HEK293T (cell line): ENCODE data around the gene KRTAP5-2.

Source experiments
- CTCF ChIA-PET: fragments of 350-600 bp; formaldehyde crosslinking; extraction: SDS; loops from one replicate; lab custom pipeline; 2021; ENCODE audit warnings: antibody characterized with exemption, inconsistent platforms; lab: Yijun Ruan, JAX
- POLR2A ChIA-PET: fragments of 350-600 bp; formaldehyde crosslinking; extraction: SDS; loops from one replicate; lab custom pipeline; 2020; ENCODE audit warnings: antibody characterized with exemption, inconsistent platforms; lab: Yijun Ruan, JAX
- DNase-seq: peaks from one replicate; pipeline ENCODE4 v3.0.0; 2012; ENCODE audit warnings: mixed read lengths; ENCODE audit errors: extremely low spot score
- ARNT ChIP-seq: fragments of 450-650 bp; IDR thresholded peaks from 2 replicates; pipeline ENCODE4 v1.6.1; 2017; ENCODE audit warnings: mild to moderate bottlenecking
- BHLHE40 ChIP-seq: fragments of 450-650 bp; IDR thresholded peaks from 2 replicates; pipeline ENCODE4 v1.6.1; 2016; ENCODE audit warnings: mild to moderate bottlenecking, moderate library complexity, borderline replicate concordance
- CTBP1 ChIP-seq: fragments of 450-650 bp; IDR thresholded peaks from 2 replicates; pipeline ENCODE4 v1.6.1; 2016; ENCODE audit warnings: borderline replicate concordance
- ELF4 ChIP-seq: fragments of 450-650 bp; IDR thresholded peaks from 2 replicates; pipeline ENCODE4 v1.6.1; 2017; ENCODE audit warnings: antibody characterized with exemption
- FOXA1 ChIP-seq: fragments of 450-650 bp; IDR thresholded peaks from 2 replicates; pipeline ENCODE4 v1.6.1; 2016; ENCODE audit warnings: mild to moderate bottlenecking
- FOXK2 ChIP-seq: fragments of 450-650 bp; IDR thresholded peaks from 2 replicates; pipeline ENCODE4 v1.6.1; 2016; ENCODE audit warnings: mild to moderate bottlenecking
- FOXM1 ChIP-seq: fragments of 450-650 bp; IDR thresholded peaks from 2 replicates; pipeline ENCODE4 v1.6.1; 2017; ENCODE audit warnings: mild to moderate bottlenecking, borderline replicate concordance
- HDGF ChIP-seq: fragments of 450-650 bp; IDR thresholded peaks from 2 replicates; pipeline ENCODE4 v1.6.1; 2017; ENCODE audit warnings: antibody characterized with exemption, borderline replicate concordance
- L3MBTL2 ChIP-seq: fragments of 450-650 bp; conservative IDR thresholded peaks from 2 replicates; pipeline ENCODE4 v1.6.1; 2016; ENCODE audit warnings: mild to moderate bottlenecking
- LEF1 ChIP-seq: fragments of 450-650 bp; IDR thresholded peaks from 2 replicates; pipeline ENCODE4 v1.6.1; 2017; ENCODE audit warnings: mild to moderate bottlenecking, borderline replicate concordance
- NFRKB ChIP-seq: fragments of 450-650 bp; IDR thresholded peaks from 2 replicates; pipeline ENCODE4 v1.6.1; 2016; ENCODE audit warnings: mild to moderate bottlenecking, moderate library complexity
- PKNOX1 ChIP-seq: fragments of 450-650 bp; IDR thresholded peaks from 2 replicates; pipeline ENCODE4 v1.6.1; 2016
- SP1 ChIP-seq: fragments of 450-650 bp; IDR thresholded peaks from 2 replicates; pipeline ENCODE4 v1.6.1; 2017
- SUZ12 ChIP-seq: fragments of 450-650 bp; IDR thresholded peaks from 2 replicates; pipeline ENCODE4 v1.6.1; 2016; ENCODE audit warnings: mild to moderate bottlenecking
- TARDBP ChIP-seq: fragments of 450-650 bp; IDR thresholded peaks from 2 replicates; pipeline ENCODE4 v1.6.1; 2016
- ZNF384 ChIP-seq: fragments of 450-650 bp; IDR thresholded peaks from 2 replicates; pipeline ENCODE4 v1.6.1; 2016

KRTAP5-2 gene

GRCh38 chr11:1637628-1638027 lies 39.5 kb upstream of the KRTAP5-2 start:
- DNase-seq, result no peak
- CTCF ChIA-PET, result interaction anchor here (0.7 to 1.4 kb wide), 3 partner anchors 8 to 195 kb away, joined by 3 to 6 read pairs (median 3); no protein-coding TSS in a partner anchor
- TF ChIP-seq SUZ12 (no peak), CTBP1 (no peak), FOXM1 (no peak), ELF4 (no peak), NFRKB (no peak), FOXK2 (no peak), FOXA1 (no peak), ARNT (no peak), TARDBP (no peak), ZNF384 (no peak), L3MBTL2 (no peak), SP1 (no peak), PKNOX1 (no peak), LEF1 (no peak), HDGF (no peak)
- POLR2A ChIA-PET, result no interaction called here

GRCh38 chr11:1636291-1636950 lies 38.3 kb upstream of the KRTAP5-2 start:
- TF ChIP-seq FOXA1 (no peak), SUZ12 (no peak), CTBP1 (no peak), NFRKB (no peak), SP1 (no peak)
- DNase-seq, result no peak
- POLR2A ChIA-PET, result no interaction called here
- CTCF ChIA-PET, result no interaction called here

- DNase-seq, result no peak
- CTCF ChIA-PET, result no interaction called here
These were observed 35.8 kb upstream of the KRTAP5-2 start for GRCh38 chr11:1633864-1634263.

GRCh38 chr11:1632053-1632714 lies 34.1 kb upstream of the KRTAP5-2 start:
- no peak for DNase-seq
- POLR2A ChIA-PET, result no interaction called here
- CTCF ChIA-PET, result interaction anchor here (0.8 kb wide), 1 partner anchor 21 kb away, joined by 4 read pairs; no protein-coding TSS in a partner anchor
- no peak for TF ChIP-seq L3MBTL2
- TF ChIP-seq SP1, result no peak
- TF ChIP-seq FOXA1, result no peak
- no peak for TF ChIP-seq FOXK2
- TF ChIP-seq TARDBP, result no peak
- TF ChIP-seq CTBP1, result no peak
- TF ChIP-seq ELF4, result no peak
- TF ChIP-seq LEF1, result no peak
- no peak for TF ChIP-seq SUZ12

More at GRCh38 chr11:1633864-1634263, 35.8 kb upstream of the KRTAP5-2 start:
- POLR2A ChIA-PET, result no interaction called here
- no peak for TF ChIP-seq PKNOX1
- no peak for TF ChIP-seq SUZ12
- TF ChIP-seq CTBP1, result no peak
- TF ChIP-seq TARDBP, result no peak
- no peak for TF ChIP-seq FOXA1
- no peak for TF ChIP-seq ARNT
- no peak for TF ChIP-seq FOXK2
- no peak for TF ChIP-seq ZNF384
- TF ChIP-seq BHLHE40, result no peak
- no peak for TF ChIP-seq L3MBTL2
- no peak for TF ChIP-seq SP1
- TF ChIP-seq ELF4, result no peak
- no peak for TF ChIP-seq HDGF
- TF ChIP-seq NFRKB, result no peak
- TF ChIP-seq LEF1, result no peak
- no peak for TF ChIP-seq FOXM1

GRCh38 chr11:1631066-1631568 lies 33.0 kb upstream of the KRTAP5-2 start:
- CTCF ChIA-PET, result interaction anchor here (0.5 to 1.5 kb wide), 6 partner anchors 8 to 371 kb away, joined by 3 to 4 read pairs (median 3); no protein-coding TSS in a partner anchor
- DNase-seq, result no peak
- TF ChIP-seq SP1 (no peak), CTBP1 (no peak)
- POLR2A ChIA-PET, result interaction anchor here (0.7 kb wide), 1 partner anchor 56 kb away, joined by 3 read pairs; no protein-coding TSS in a partner anchor

- POLR2A ChIA-PET, result no interaction called here
- DNase-seq, result no peak
- no peak for TF ChIP-seq SUZ12
- no peak for TF ChIP-seq TARDBP
- TF ChIP-seq PKNOX1, result no peak
- TF ChIP-seq BHLHE40, result no peak
- no peak for TF ChIP-seq HDGF
- no peak for TF ChIP-seq LEF1
- no peak for TF ChIP-seq NFRKB
- TF ChIP-seq ZNF384, result no peak
- TF ChIP-seq ELF4, result no peak
- TF ChIP-seq FOXA1, result no peak
- no peak for TF ChIP-seq FOXM1
These were observed 32.2 kb upstream of the KRTAP5-2 start for GRCh38 chr11:1630271-1630670.

More at GRCh38 chr11:1630271-1630670, 32.2 kb upstream of the KRTAP5-2 start:
- CTCF ChIA-PET, result interaction anchor here (1.2 to 1.5 kb wide), 2 partner anchors 9 to 11 kb away, joined by 3 to 4 read pairs; no protein-coding TSS in a partner anchor
